Panc1 (cell line): ENCODE data around the gene EOGT. TPM values are rescaled to one million over a fixed set of nuclear protein-coding genes. Genes with fewer than 3 reads are reported as not detected.

ENCODE experiments used
- ATAC-seq: fragments of 200-7000 bp; cut with Tn5 transposase; 2 replicates; pipeline ENCODE4 v1.9.1; 2020; ENCODE audit warnings: mild to moderate bottlenecking, moderate library complexity
- BruUV-seq: library from RNA; stranded (reverse); fragments of 400-500 nt; replicated peaks from 2 replicates; lab custom pipeline; 2021; lab: Mats Ljungman, UMichigan
- CTCF ChIA-PET: fragments of 300-600 bp; sonication (Branson Sonifier 250); formaldehyde crosslinking; loops from one replicate; lab custom pipeline; 2022; ENCODE audit warnings: antibody characterized with exemption; lab: Charles Lee
- POLR2A ChIA-PET: fragments of 300-600 bp; sonication (Branson Sonifier 250); formaldehyde crosslinking; loops from one replicate; lab custom pipeline; 2022; ENCODE audit warnings: antibody characterized with exemption; lab: Charles Lee
- DNase-seq: peaks from one replicate; pipeline ENCODE4 v3.0.0-alpha.2; 2010; ENCODE audit warnings: low read depth, low spot score
- H3K27ac ChIP-seq: 2 replicates; pipeline ENCODE4 v1.5.1; 2011; ENCODE audit warnings: mild to moderate bottlenecking, low read length, inconsistent platforms
- H3K27me3 ChIP-seq: fragments of 200-500 bp; sonication (Bioruptor generic); 2 replicates; pipeline ENCODE4 v1.6.0; 2014; ENCODE audit warnings: low read length, inconsistent platforms; ENCODE audit not compliant: control insufficient read depth, insufficient read depth
- H3K36me3 ChIP-seq: fragments of 200-500 bp; sonication (Bioruptor generic); 2 replicates; pipeline ENCODE4 v1.5.1; 2014; ENCODE audit warnings: inconsistent platforms, mild to moderate bottlenecking, low read length, moderate library complexity; ENCODE audit not compliant: control insufficient read depth, insufficient read depth
- H3K4me1 ChIP-seq: 2 replicates; pipeline ENCODE4 v1.5.1; 2011; ENCODE audit warnings: inconsistent platforms, mild to moderate bottlenecking, low read length, moderate library complexity; ENCODE audit not compliant: control insufficient read depth, insufficient read depth
- H3K4me3 ChIP-seq, 2 experiments: 2 replicates each; pipeline ENCODE4 v1.5.1; 2011 to 2012; ENCODE audit warnings: low read depth in 2 of 2, low read length in 2 of 2, mild to moderate bottlenecking in 2 of 2, inconsistent platforms in 1 of 2, moderate library complexity in 1 of 2
- H3K9me3 ChIP-seq: fragments of 200-500 bp; sonication (Bioruptor generic); 2 replicates; pipeline ENCODE4 v1.5.1; 2014; ENCODE audit warnings: low read depth, mild to moderate bottlenecking, inconsistent platforms, low read length, moderate library complexity; ENCODE audit not compliant: control insufficient read depth, insufficient read depth
- CTCF ChIP-seq: fragments of 450-650 bp; IDR thresholded peaks from 2 replicates; pipeline ENCODE4 v1.5.1; 2017; ENCODE audit warnings: mild to moderate bottlenecking
- POLR2AphosphoS5 ChIP-seq: IDR thresholded peaks from 2 replicates; pipeline ENCODE4 v1.6.1; 2012; ENCODE audit warnings: mild to moderate bottlenecking, low read depth, low read length, moderate library complexity
- SIN3A ChIP-seq: IDR thresholded peaks from 2 replicates; pipeline ENCODE4 v1.6.1; 2012; ENCODE audit warnings: low read depth, mild to moderate bottlenecking, low read length, moderate library complexity, borderline replicate concordance; ENCODE audit not compliant: insufficient read depth
- TCF7L2 ChIP-seq: IDR thresholded peaks from 2 replicates; pipeline ENCODE4 v1.6.1; 2011; ENCODE audit warnings: mild to moderate bottlenecking, low read depth, low read length, inconsistent platforms
- in situ Hi-C: cut with HindIII; loops from 2 replicates; pipeline ENCODE4 v1.10.0; 2016; ENCODE audit warnings: low sequenced_read_pairs, low pct_unique_long_range_greater_than_20kb
- intact Hi-C: fragments of 100-400 bp; cut with micrococcal nuclease; formaldehyde crosslinking; loops from one replicate; pipeline ENCODE4 v1.10.0; 2022; ENCODE audit not compliant: unreplicated experiment
- total RNA-seq: library from RNA; stranded (reverse); gene quantifications from one replicate; pipeline ENCODE4 v1.2.1, GENCODE V29; 2021; ENCODE audit not compliant: unreplicated experiment
- TF ChIP-seq, protein P1 (sequence below), 2 experiments: IDR thresholded peaks; 2 replicates each; pipeline ENCODE4 v1.6.1; 2011 to 2012; ENCODE audit warnings: low read depth in 2 of 2, control low read depth in 1 of 2, low read length in 1 of 2, mild to moderate bottlenecking in 1 of 2, moderate library complexity in 1 of 2; ENCODE audit not compliant: insufficient read depth in 1 of 2

The EOGT gene
- total RNA-seq, 1 experiment from 2014 or later = 29.1 TPM

DNA sequence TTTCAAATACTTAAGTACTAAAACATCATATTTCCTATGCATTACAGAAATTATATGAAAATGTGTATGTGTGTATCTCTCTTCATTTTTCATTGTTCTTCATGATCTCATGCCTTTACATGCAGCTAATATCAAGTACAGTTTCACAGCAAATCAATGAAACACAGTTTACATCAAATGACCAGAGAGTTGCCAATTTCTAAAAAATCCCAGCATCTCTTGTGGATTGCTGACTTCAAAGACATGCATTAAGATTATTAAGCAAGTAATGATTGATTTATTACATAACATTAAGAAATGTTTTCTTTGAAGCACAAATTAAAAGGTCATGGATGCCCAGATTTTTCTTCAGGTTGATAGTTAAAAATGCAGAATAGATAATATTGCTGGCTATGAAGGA lies 50.1 kb downstream of the EOGT start:
- TF ChIP-seq SIN3A (no peak), TCF7L2 (no peak), POLR2AphosphoS5 (no peak), CTCF (no peak)
- TF ChIP-seq, protein P1, sequence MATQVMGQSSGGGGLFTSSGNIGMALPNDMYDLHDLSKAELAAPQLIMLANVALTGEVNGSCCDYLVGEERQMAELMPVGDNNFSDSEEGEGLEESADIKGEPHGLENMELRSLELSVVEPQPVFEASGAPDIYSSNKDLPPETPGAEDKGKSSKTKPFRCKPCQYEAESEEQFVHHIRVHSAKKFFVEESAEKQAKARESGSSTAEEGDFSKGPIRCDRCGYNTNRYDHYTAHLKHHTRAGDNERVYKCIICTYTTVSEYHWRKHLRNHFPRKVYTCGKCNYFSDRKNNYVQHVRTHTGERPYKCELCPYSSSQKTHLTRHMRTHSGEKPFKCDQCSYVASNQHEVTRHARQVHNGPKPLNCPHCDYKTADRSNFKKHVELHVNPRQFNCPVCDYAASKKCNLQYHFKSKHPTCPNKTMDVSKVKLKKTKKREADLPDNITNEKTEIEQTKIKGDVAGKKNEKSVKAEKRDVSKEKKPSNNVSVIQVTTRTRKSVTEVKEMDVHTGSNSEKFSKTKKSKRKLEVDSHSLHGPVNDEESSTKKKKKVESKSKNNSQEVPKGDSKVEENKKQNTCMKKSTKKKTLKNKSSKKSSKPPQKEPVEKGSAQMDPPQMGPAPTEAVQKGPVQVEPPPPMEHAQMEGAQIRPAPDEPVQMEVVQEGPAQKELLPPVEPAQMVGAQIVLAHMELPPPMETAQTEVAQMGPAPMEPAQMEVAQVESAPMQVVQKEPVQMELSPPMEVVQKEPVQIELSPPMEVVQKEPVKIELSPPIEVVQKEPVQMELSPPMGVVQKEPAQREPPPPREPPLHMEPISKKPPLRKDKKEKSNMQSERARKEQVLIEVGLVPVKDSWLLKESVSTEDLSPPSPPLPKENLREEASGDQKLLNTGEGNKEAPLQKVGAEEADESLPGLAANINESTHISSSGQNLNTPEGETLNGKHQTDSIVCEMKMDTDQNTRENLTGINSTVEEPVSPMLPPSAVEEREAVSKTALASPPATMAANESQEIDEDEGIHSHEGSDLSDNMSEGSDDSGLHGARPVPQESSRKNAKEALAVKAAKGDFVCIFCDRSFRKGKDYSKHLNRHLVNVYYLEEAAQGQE (IDR thresholded peaks at IDR 0.05; ENCODE audit: insufficient read depth in 1 of 2, low read depth in 2 of 2, low read length in 1 of 2) = no peak
- no peak overlapping the region for H3K4me3 ChIP-seq
- ChIA-PET POLR2A (no interaction called here), CTCF (no interaction called here)
- H3K27ac ChIP-seq = no peak overlapping the region
- no TSS peak for BruUV-seq
- no peaks in the 10 kb centered on the region for H3K9me3 ChIP-seq
- no peaks in the 10 kb centered on the region for H3K36me3 ChIP-seq
- DNase-seq (no peak), ATAC-seq (no peak)
- in situ Hi-C loops (no loop called here), intact Hi-C loops (no loop called here)
- H3K27me3 ChIP-seq = no peaks in the 10 kb centered on the region; the same call in 1 of the 2 replicates
- no peaks in the 10 kb centered on the region for H3K4me1 ChIP-seq

- ChIA-PET POLR2A (no interaction called here), CTCF (no interaction called here)
- BruUV-seq = no TSS peak
- TF ChIP-seq, protein P1 (IDR thresholded peaks at IDR 0.05; ENCODE audit: insufficient read depth in 1 of 2, low read depth in 2 of 2, low read length in 1 of 2) = no peak
- TF ChIP-seq POLR2AphosphoS5 (no peak), SIN3A (no peak), TCF7L2 (no peak)
- in situ Hi-C loops = no loop called here
- no peak overlapping the region for H3K4me3 ChIP-seq
- intact Hi-C loops = no loop called here
- ATAC-seq (no peak), DNase-seq (no peak)
- H3K9me3 ChIP-seq = no peaks in the 10 kb centered on the region
- no peaks in the 10 kb centered on the region for H3K4me1 ChIP-seq
- no peak overlapping the region for H3K27ac ChIP-seq
- no peaks in the 10 kb centered on the region for H3K36me3 ChIP-seq
- H3K27me3 ChIP-seq = no peaks in the 10 kb centered on the region; the same call in none of the 2 replicates
Measured at GRCh38 chr3:68958932-68959331, 54.6 kb downstream of the EOGT start.
